Naive thymus-derived CD4-positive, alpha-beta T cell (primary cell): Measurements from ENCODE around the gene WDR70. TPM values are rescaled to one million over a fixed set of nuclear protein-coding genes. Genes with fewer than 3 reads are reported as not detected.
A peak's percentile ranks its signal among the peaks of the same experiment; 100 is the strongest.
"Not testable (repeated sequence)": the region's sequence is repeated elsewhere in the genome, so short reads cannot be mapped to it uniquely, and the experiment has no call there.

Source experiments
- ATAC-seq: fragments of 150-1000 bp; cut with Tn5 transposase; 2 replicates; pipeline ENCODE4 v1.10.0; 2021; ENCODE audit warnings: mild to moderate bottlenecking, moderate library complexity
- CTCF ChIA-PET: fragments of 350-600 bp; sonication (Branson Sonifier 250); formaldehyde crosslinking; loops from one replicate; lab custom pipeline; 2021; ENCODE audit warnings: antibody characterized with exemption; lab: Charles Lee
- POLR2A ChIA-PET: fragments of 350-600 bp; sonication (Branson Sonifier 250); formaldehyde crosslinking; loops from one replicate; lab custom pipeline; 2021; ENCODE audit warnings: antibody characterized with exemption, inconsistent platforms; lab: Charles Lee
- DNase-seq, 9 donors: peaks; one replicate each; pipeline versions ENCODE4 v3.0.0 to v3.0.0-alpha.2; 2020 to 2022; ENCODE audit warnings: mixed read lengths in 1 of 9
- H3K27ac ChIP-seq: one replicate; pipeline ENCODE4 v1.7.0; 2013; ENCODE audit warnings: mild to moderate bottlenecking, low read depth, low read length, moderate library complexity
- H3K27me3 ChIP-seq, 2 donors: one replicate each; pipeline ENCODE4 v1.7.0; 2013; ENCODE audit warnings: low read length in 2 of 2, mild to moderate bottlenecking in 2 of 2, moderate library complexity in 2 of 2; ENCODE audit not compliant: control insufficient read depth in 2 of 2, insufficient read depth in 2 of 2
- H3K36me3 ChIP-seq, 3 experiments: 1 replicate in 2 of 3; 2 replicates in 1 of 3; pipeline ENCODE4 v1.7.0; 2013; ENCODE audit warnings: low read length in 3 of 3, mild to moderate bottlenecking in 3 of 3, moderate library complexity in 1 of 3; ENCODE audit not compliant: insufficient read depth in 3 of 3, control insufficient read depth in 2 of 3
- H3K4me1 ChIP-seq, 2 donors: one replicate each; pipeline ENCODE4 v1.7.0; 2013; ENCODE audit warnings: low read length in 2 of 2, mild to moderate bottlenecking in 2 of 2, moderate library complexity in 1 of 2; ENCODE audit not compliant: control insufficient read depth in 2 of 2, insufficient read depth in 2 of 2
- H3K4me3 ChIP-seq: 2 replicates; pipeline ENCODE4 v1.7.0; 2013; ENCODE audit warnings: mild to moderate bottlenecking, low read length
- H3K9me3 ChIP-seq, 3 experiments: 1 replicate in 2 of 3; 2 replicates in 1 of 3; pipeline ENCODE4 v1.7.0; 2013; ENCODE audit warnings: low read length in 3 of 3; ENCODE audit not compliant: control insufficient read depth in 2 of 3
- H3K27ac Mint-ChIP-seq, 9 donors: one replicate each; pipeline ENCODE4 v1.8.0; 2020 to 2022; ENCODE audit warnings: mixed read lengths in 9 of 9, mild to moderate bottlenecking in 8 of 9, moderate library complexity in 5 of 9, inconsistent platforms in 2 of 9
- H3K27me3 Mint-ChIP-seq, 5 donors: one replicate each; pipeline ENCODE4 v1.8.0; 2021 to 2022; ENCODE audit warnings: mixed read lengths in 5 of 5, mild to moderate bottlenecking in 1 of 5
- H3K36me3 Mint-ChIP-seq, 5 donors: one replicate each; pipeline ENCODE4 v1.8.0; 2020 to 2022; ENCODE audit warnings: mixed read lengths in 5 of 5, mild to moderate bottlenecking in 3 of 5, inconsistent platforms in 1 of 5
- H3K4me1 Mint-ChIP-seq, 7 donors: one replicate each; pipeline ENCODE4 v1.8.0; 2020 to 2022; ENCODE audit warnings: mixed read lengths in 7 of 7, mild to moderate bottlenecking in 3 of 7, inconsistent platforms in 1 of 7
- H3K4me3 Mint-ChIP-seq, 10 donors: one replicate each; pipeline ENCODE4 v1.8.0; 2020 to 2022; ENCODE audit warnings: mild to moderate bottlenecking in 10 of 10, mixed read lengths in 10 of 10, moderate library complexity in 6 of 10, inconsistent platforms in 2 of 10
- H3K9me3 Mint-ChIP-seq, 11 donors: one replicate each; pipeline ENCODE4 v1.8.0; 2020 to 2022; ENCODE audit warnings: mixed read lengths in 11 of 11, mild to moderate bottlenecking in 4 of 11, inconsistent platforms in 1 of 11, moderate library complexity in 1 of 11
- intact Hi-C, 2 donors: fragments of 100-400 bp; cut with micrococcal nuclease; formaldehyde crosslinking; loops; one replicate each; pipeline ENCODE4 v1.15.1; 2023
- polyA plus RNA-seq, 2 donors: library from polyadenylated mRNA; unstranded; fragments of 300-500 nt; fragmentation: Illumina TruSeq; gene quantifications; one replicate each; pipeline ENCODE4 v1.2.3, GENCODE V29; 2021
- total RNA-seq, 6 experiments: library from RNA in 5 of 6; stranded (reverse) in 5 of 6; gene quantifications; 1 replicate in 5 of 6; 2 replicates in 1 of 6; pipeline ENCODE4 v1.2.3 and lab custom pipeline; 2021 to 2026

The WDR70 gene
- total and polyA plus RNA-seq, 7 experiments from 2014 or later = 17.7 to 41.4 (median 38.8) TPM

DNA sequence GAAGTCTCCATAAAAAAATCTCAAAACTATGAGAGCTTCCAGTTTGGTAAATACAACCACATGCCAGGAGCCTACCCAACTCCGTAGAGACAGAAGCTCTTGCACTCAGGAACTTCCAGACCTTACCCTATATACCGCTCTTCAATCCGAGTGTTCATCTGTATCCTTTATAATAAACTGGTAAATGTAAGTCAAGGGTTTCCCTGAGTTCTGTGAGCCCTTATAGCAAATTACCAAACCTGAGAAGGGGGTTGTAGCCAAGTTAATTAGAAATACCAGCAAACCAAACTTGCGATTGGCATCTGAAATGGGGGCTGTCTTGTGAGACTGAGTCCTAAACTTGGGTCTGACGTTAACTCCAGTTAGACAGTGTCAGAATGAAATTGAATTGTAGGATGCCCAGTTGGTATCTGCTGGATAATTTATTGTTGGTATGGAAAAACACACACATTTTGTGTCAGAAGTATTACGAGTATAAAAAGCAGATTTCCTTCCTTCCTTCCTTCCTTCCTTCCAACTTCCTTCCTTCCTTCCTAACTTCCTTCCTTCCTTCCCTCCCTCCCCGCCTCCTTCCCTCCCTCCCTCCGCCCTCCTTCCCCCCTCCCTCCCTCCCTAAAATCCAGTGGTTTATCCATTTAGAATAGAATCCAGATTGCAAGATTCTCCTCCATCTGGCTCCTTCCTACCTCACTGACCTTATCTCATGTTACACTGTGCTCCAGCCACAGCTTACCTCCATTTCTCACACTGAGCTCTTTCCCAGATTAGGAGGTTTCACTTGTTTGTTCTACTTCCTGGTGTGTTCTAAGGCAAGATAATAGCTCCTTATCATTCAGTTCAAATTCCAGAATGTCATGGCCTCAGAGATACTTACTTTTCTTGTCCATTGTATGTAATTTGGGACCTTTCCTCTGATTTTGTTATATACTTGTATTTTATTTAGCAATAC lies 196.7 kb downstream of the WDR70 start:
- peaks cover 2 to 44% (median 31%) of the 10 kb centered on the region in 7 donors for H3K4me1 Mint-ChIP-seq
- ATAC-seq (no peak), DNase-seq (no peak)
- H3K9me3 ChIP-seq = no peaks in the 10 kb centered on the region
- ChIA-PET POLR2A (no interaction called here), CTCF (no interaction called here)
- H3K4me3 Mint-ChIP-seq = no peak overlapping the region
- peak overlapping the region in 1 of 9 donors; percentile 63 for H3K27ac Mint-ChIP-seq
- H3K27me3 ChIP-seq = no peaks in the 10 kb centered on the region
- no peaks in the 10 kb centered on the region for H3K9me3 Mint-ChIP-seq
- no peaks in the 10 kb centered on the region for H3K4me1 ChIP-seq
- no peaks in the 10 kb centered on the region for H3K36me3 ChIP-seq
- peaks cover 4 to 47% (median 23%) of the 10 kb centered on the region in 5 donors for H3K36me3 Mint-ChIP-seq
- H3K27me3 Mint-ChIP-seq = no peaks in the 10 kb centered on the region
- intact Hi-C loops = no loop called here
- no peak overlapping the region for H3K4me3 ChIP-seq
- no peak overlapping the region for H3K27ac ChIP-seq

DNA sequence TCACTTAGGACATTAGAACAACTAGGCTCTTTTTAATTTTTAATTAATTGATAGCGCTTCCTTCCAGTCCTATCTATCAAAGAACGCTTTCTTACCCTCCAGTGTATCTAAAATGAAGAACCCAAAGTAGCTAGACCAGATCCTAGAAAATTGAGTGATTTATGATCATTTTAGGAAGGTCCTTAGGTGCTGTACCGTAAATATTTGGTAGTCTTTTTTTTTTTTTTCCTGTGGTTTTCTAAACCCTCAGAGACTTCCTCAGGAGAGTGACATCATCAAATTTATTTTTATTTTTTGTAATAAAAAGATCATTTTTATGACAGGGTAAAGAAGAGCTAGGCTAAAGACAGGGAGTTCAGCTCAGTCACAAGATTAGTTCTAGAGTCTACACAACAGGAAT lies 197.4 kb downstream of the WDR70 start:
- Mint-ChIP-seq H3K4me1 (peaks cover 2 to 44% (median 31%) of the 10 kb centered on the region in 7 donors), H3K36me3 (peaks cover 4 to 49% (median 23%) of the 10 kb centered on the region in 5 donors), H3K4me3 (no peak overlapping the region), H3K9me3 (no peaks in the 10 kb centered on the region), H3K27ac (no peak overlapping the region), H3K27me3 (no peaks in the 10 kb centered on the region)
- H3K4me3 ChIP-seq = no peak overlapping the region
- no peak for ATAC-seq
- no peak for DNase-seq
- no peaks in the 10 kb centered on the region for H3K27me3 ChIP-seq
- intact Hi-C loops = no loop called here
- POLR2A ChIA-PET = no interaction called here
- no peaks in the 10 kb centered on the region for H3K9me3 ChIP-seq
- CTCF ChIA-PET = no interaction called here
- H3K27ac ChIP-seq = no peak overlapping the region
- no peaks in the 10 kb centered on the region for H3K36me3 ChIP-seq
- H3K4me1 ChIP-seq = no peaks in the 10 kb centered on the region

- intact Hi-C loops = no loop called here
- POLR2A ChIA-PET = no interaction called here
- no peaks in the 10 kb centered on the region for H3K9me3 Mint-ChIP-seq
- Histone ChIP-seq H3K4me3 (no peak overlapping the region), H3K36me3 (no peaks in the 10 kb centered on the region), H3K27ac (no peak overlapping the region), H3K4me1 (no peaks in the 10 kb centered on the region), H3K9me3 (no peaks in the 10 kb centered on the region), H3K27me3 (no peaks in the 10 kb centered on the region)
- DNase-seq (no peak), ATAC-seq (no peak)
- peaks cover under 1 to 39% (median 19%) of the 10 kb centered on the region in 5 donors for H3K36me3 Mint-ChIP-seq
- no peak overlapping the region for H3K4me3 Mint-ChIP-seq
- H3K4me1 Mint-ChIP-seq = peaks cover 2 to 34% (median 24%) of the 10 kb centered on the region in 7 donors
- H3K27ac Mint-ChIP-seq = no peak overlapping the region
- CTCF ChIA-PET = no interaction called here
- H3K27me3 Mint-ChIP-seq = no peaks in the 10 kb centered on the region
Measured at GRCh38 chr5:37578176-37578575, 199.1 kb downstream of the WDR70 start.

GRCh38 chr5:37580106-37580505 lies 201.0 kb downstream of the WDR70 start:
- H3K36me3 ChIP-seq = no peaks in the 10 kb centered on the region
- H3K9me3 ChIP-seq = no peaks in the 10 kb centered on the region
- H3K4me1 ChIP-seq = no peaks in the 10 kb centered on the region
- Mint-ChIP-seq H3K4me3 (no peak overlapping the region), H3K27ac (no peak overlapping the region), H3K27me3 (no peaks in the 10 kb centered on the region), H3K4me1 (peaks cover 2 to 15% (median 8%) of the 10 kb centered on the region in 7 donors), H3K36me3 (peaks cover 0 to 26% (median 5%) of the 10 kb centered on the region in 5 donors), H3K9me3 (no peaks in the 10 kb centered on the region)
- no peak overlapping the region for H3K4me3 ChIP-seq
- H3K27ac ChIP-seq = no peak overlapping the region
- ATAC-seq = no peak
- no peaks in the 10 kb centered on the region for H3K27me3 ChIP-seq
- intact Hi-C loops = no loop called here
- no peak for DNase-seq
- CTCF ChIA-PET = no interaction called here
- POLR2A ChIA-PET = no interaction called here

GRCh38 chr5:37582202-37582601 lies 203.1 kb downstream of the WDR70 start:
- H3K4me1 Mint-ChIP-seq = no peaks in the 10 kb centered on the region
- POLR2A ChIA-PET = no interaction called here
- H3K27ac ChIP-seq = no peak overlapping the region
- intact Hi-C loops = no loop called here
- no peaks in the 10 kb centered on the region for H3K36me3 ChIP-seq
- no peaks in the 10 kb centered on the region for H3K9me3 ChIP-seq
- H3K27ac Mint-ChIP-seq = no peak overlapping the region
- ATAC-seq = no peak
- no peaks in the 10 kb centered on the region for H3K27me3 ChIP-seq
- no peaks in the 10 kb centered on the region for H3K27me3 Mint-ChIP-seq
- H3K36me3 Mint-ChIP-seq = peaks cover 0 to 26% (median 5%) of the 10 kb centered on the region in 5 donors
- DNase-seq = no peak
- no peaks in the 10 kb centered on the region for H3K4me1 ChIP-seq
- no peak overlapping the region for H3K4me3 ChIP-seq
- no peak overlapping the region for H3K4me3 Mint-ChIP-seq
- CTCF ChIA-PET = no interaction called here
- no peaks in the 10 kb centered on the region for H3K9me3 Mint-ChIP-seq

- CTCF ChIA-PET, H3K4me3 ChIP-seq, intact Hi-C loops, H3K27me3 Mint-ChIP-seq, H3K27me3 ChIP-seq, H3K27ac Mint-ChIP-seq, H3K36me3 ChIP-seq, H3K9me3 ChIP-seq, DNase-seq, H3K4me1 Mint-ChIP-seq, H3K27ac ChIP-seq, H3K4me1 ChIP-seq, H3K4me3 Mint-ChIP-seq, ATAC-seq, POLR2A ChIA-PET: not testable (repeated sequence)
- Mint-ChIP-seq H3K9me3 (peaks cover 0 to 46% (median 9%) of the 10 kb centered on the region in 11 donors), H3K36me3 (peaks cover 7 to 63% (median 46%) of the 10 kb centered on the region in 5 donors)
Measured at GRCh38 chr5:37593292-37593691, 214.2 kb downstream of the WDR70 start.

GRCh38 chr5:37594864-37595263 lies 215.7 kb downstream of the WDR70 start:
- CTCF ChIA-PET, H3K4me3 ChIP-seq, H3K27me3 ChIP-seq, H3K27ac ChIP-seq, H3K36me3 ChIP-seq, DNase-seq, POLR2A ChIA-PET, ATAC-seq, intact Hi-C loops, H3K4me1 ChIP-seq, H3K27ac Mint-ChIP-seq, H3K4me1 Mint-ChIP-seq, H3K27me3 Mint-ChIP-seq, H3K9me3 ChIP-seq, H3K4me3 Mint-ChIP-seq: not testable (repeated sequence)
- H3K36me3 Mint-ChIP-seq = peaks cover 8 to 70% (median 52%) of the 10 kb centered on the region in 5 donors
- peaks cover 0 to 58% (median 17%) of the 10 kb centered on the region in 11 donors for H3K9me3 Mint-ChIP-seq
